T-helper 1 cell treated with Interleukin-12 subunit alpha and Interleukin-12 subunit beta and Interleukin-4 antibody, amounts not matched to agents 30 μg/mL and 1 μg/mL, for 36 hours (primary cell): ENCODE results near the gene BET1.
A peak's percentile ranks its signal among the peaks of the same experiment; 100 is the strongest.

Source experiments
- H3K27ac Mint-ChIP-seq: one replicate; pipeline ENCODE4 v1.8.0; 2021; ENCODE audit warnings: mild to moderate bottlenecking, mixed read lengths
- H3K27me3 Mint-ChIP-seq: one replicate; pipeline ENCODE4 v1.8.0; 2021; ENCODE audit warnings: low read depth, mixed read lengths
- H3K36me3 Mint-ChIP-seq: one replicate; pipeline ENCODE4 v1.8.0; 2021; ENCODE audit warnings: low read depth, mixed read lengths
- H3K4me1 Mint-ChIP-seq: one replicate; pipeline ENCODE4 v1.8.0; 2021; ENCODE audit warnings: low read depth, mixed read lengths
- H3K4me3 Mint-ChIP-seq: one replicate; pipeline ENCODE4 v1.8.0; 2021; ENCODE audit warnings: mild to moderate bottlenecking, moderate library complexity, mixed read lengths
- H3K9me3 Mint-ChIP-seq: one replicate; pipeline ENCODE4 v1.8.0; 2021; ENCODE audit warnings: mixed read lengths

Gene BET1, protein sequence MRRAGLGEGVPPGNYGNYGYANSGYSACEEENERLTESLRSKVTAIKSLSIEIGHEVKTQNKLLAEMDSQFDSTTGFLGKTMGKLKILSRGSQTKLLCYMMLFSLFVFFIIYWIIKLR

GRCh38 chr7:94004024-94004951 lies at the start of gene BET1:
BET1 (minus strand) TSS chr7:94004355; CDS start chr7:94004216, 139 bp downstream.
- H3K4me1 Mint-ChIP-seq: peaks cover 29% of the 10 kb centered on the region
- H3K27ac Mint-ChIP-seq: peak within 1 kb of the TSS; percentile 98
- H3K27me3 Mint-ChIP-seq: peaks cover 21% of the 10 kb centered on the region
- peak within 1 kb of the TSS; percentile 98 for H3K4me3 Mint-ChIP-seq
- no peaks in the 10 kb centered on the region for H3K9me3 Mint-ChIP-seq
- peaks cover 2% of the 10 kb centered on the region for H3K36me3 Mint-ChIP-seq

DNA sequence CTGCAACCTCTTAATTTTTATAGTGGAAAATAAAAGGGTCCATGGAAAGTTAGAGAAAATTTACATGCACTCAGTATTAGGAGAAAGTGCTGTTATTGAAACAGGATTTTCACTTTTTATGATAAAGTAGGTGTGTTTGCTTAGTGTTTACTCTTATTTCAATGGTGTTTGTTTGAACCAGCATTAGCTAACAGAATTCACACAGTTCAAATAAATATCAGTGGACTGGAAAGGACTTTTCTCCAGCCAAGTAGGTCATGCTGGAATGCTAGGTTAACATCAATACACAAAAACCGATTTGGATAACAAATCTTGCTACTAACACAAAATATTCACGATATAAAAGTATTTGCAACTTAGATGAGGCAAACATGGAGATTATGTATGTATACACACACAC lies 49.4 kb upstream of the BET1 start:
- peaks cover 9% of the 10 kb centered on the region for H3K27me3 Mint-ChIP-seq
- H3K9me3 Mint-ChIP-seq: no peaks in the 10 kb centered on the region
- H3K4me3 Mint-ChIP-seq: no peak overlapping the region
- no peaks in the 10 kb centered on the region for H3K4me1 Mint-ChIP-seq
- no peak overlapping the region for H3K27ac Mint-ChIP-seq
- no peaks in the 10 kb centered on the region for H3K36me3 Mint-ChIP-seq

DNA sequence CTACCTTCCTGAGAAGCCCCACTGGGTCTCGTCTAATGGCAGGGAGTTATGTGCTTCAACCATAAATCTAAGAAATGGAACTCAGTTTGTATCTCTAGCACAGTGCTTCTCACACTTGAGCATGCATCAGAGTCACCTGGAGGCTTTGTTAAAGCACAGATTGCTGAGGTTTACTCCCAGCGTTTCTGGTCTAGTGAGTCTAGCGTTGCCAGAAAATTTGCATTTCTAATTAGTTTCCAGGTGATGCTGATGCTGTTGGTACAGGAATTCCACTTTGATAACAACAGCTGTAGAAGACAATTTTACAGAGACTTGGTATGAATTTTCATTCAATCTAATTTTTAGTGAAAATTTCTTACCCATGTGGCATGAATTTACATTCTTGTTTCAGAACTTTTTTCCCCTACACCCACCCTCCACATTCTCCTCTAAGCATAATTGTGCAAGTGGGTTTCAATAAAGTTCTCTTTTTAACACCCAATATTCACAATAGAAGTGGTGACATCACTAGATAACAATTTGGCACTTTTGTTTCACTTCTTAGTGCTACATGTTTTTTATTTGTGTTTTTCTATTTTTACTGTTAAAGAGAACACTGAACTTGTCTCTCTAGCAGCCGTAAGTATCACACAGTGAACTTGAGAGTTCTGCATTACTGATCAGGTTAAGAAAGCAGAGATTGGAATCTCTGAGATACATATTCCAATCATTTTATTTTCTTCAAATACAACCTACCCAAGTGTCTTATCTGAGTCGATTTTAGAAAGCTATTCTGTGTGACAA lies 48.4 kb upstream of the BET1 start:
- Mint-ChIP-seq H3K4me3 (no peak overlapping the region), H3K27ac (no peak overlapping the region), H3K4me1 (no peaks in the 10 kb centered on the region), H3K9me3 (no peaks in the 10 kb centered on the region), H3K27me3 (peaks cover 16% of the 10 kb centered on the region), H3K36me3 (no peaks in the 10 kb centered on the region)

DNA sequence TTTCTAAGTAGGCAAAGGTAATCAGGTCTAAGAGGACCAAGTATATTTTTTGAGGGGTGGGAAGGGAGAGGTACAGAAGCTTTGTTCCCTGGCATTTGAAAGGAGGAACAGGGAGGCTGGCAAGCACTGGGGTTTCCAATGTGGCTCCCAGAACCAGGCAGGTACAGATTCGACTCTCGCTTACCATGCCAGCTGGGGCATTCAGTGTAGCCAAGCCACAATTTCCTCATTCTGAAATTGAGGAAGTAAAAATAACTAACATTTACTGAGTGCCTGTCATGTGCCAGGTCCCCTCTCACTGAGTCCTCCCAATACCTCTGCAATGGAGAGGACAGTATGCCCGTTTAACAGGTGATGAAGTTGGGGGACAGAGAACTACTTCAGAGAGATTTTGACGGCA lies 45.9 kb upstream of the BET1 start:
- H3K36me3 Mint-ChIP-seq: no peaks in the 10 kb centered on the region
- H3K27me3 Mint-ChIP-seq: peaks cover 19% of the 10 kb centered on the region
- H3K4me3 Mint-ChIP-seq: no peak overlapping the region
- H3K4me1 Mint-ChIP-seq: no peaks in the 10 kb centered on the region
- H3K27ac Mint-ChIP-seq: no peak overlapping the region
- no peaks in the 10 kb centered on the region for H3K9me3 Mint-ChIP-seq

GRCh38 chr7:94049615-94050014 lies 45.5 kb upstream of the BET1 start:
- no peaks in the 10 kb centered on the region for H3K9me3 Mint-ChIP-seq
- H3K27me3 Mint-ChIP-seq: peaks cover 19% of the 10 kb centered on the region
- no peak overlapping the region for H3K27ac Mint-ChIP-seq

GRCh38 chr7:94048755-94049154 lies 44.6 kb upstream of the BET1 start:
- Mint-ChIP-seq H3K4me1 (no peaks in the 10 kb centered on the region), H3K36me3 (no peaks in the 10 kb centered on the region), H3K27ac (no peak overlapping the region), H3K27me3 (peaks cover 15% of the 10 kb centered on the region), H3K9me3 (no peaks in the 10 kb centered on the region), H3K4me3 (no peak overlapping the region)

More at GRCh38 chr7:94049615-94050014, 45.5 kb upstream of the BET1 start:
- no peak overlapping the region for H3K4me3 Mint-ChIP-seq
- H3K36me3 Mint-ChIP-seq: no peaks in the 10 kb centered on the region
- H3K4me1 Mint-ChIP-seq: no peaks in the 10 kb centered on the region

DNA sequence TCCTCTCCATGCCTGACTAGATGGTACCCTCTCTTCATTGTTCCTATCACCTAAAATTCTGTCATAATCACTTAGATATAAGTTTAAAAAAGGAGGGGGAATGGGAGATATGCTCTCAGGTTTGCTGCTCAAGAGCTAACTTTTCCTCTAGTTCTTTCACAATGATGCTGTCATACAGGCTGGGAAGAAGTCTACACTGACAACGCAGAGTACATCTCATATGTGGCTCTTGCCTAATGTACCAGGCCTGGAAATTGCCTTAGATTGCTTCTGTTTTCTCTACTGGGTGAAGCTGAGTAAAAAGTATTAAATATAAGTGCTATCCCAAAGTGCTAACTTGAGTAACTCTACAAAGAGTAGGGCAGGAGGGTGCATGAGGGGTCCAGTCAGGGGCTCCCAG lies 43.8 kb upstream of the BET1 start:
- H3K4me1 Mint-ChIP-seq: no peaks in the 10 kb centered on the region
- H3K36me3 Mint-ChIP-seq: no peaks in the 10 kb centered on the region
- no peak overlapping the region for H3K27ac Mint-ChIP-seq
- peaks cover 15% of the 10 kb centered on the region for H3K27me3 Mint-ChIP-seq
- H3K4me3 Mint-ChIP-seq: no peak overlapping the region
- H3K9me3 Mint-ChIP-seq: no peaks in the 10 kb centered on the region

DNA sequence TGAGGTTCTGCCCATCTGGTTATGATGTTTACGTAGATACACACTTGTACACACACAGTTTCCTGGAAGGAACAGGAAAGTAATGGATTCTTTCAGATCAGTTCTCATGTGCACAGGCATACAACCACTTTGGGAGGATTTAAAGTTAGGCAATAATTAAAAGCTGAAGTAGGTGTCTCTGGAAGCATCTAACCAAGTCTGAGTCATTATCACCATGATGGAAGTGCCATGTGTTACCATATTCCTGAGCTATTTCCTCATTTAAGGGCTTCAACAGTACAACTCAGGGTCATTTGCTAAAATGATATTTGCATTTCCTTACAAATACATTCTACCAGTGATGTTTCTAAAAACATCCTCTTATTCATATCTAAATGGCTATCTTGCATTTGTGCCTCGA lies 41.4 kb upstream of the BET1 start:
- H3K27me3 Mint-ChIP-seq: peaks cover 17% of the 10 kb centered on the region
- no peaks in the 10 kb centered on the region for H3K9me3 Mint-ChIP-seq
- no peak overlapping the region for H3K4me3 Mint-ChIP-seq
- H3K4me1 Mint-ChIP-seq: no peaks in the 10 kb centered on the region
- no peaks in the 10 kb centered on the region for H3K36me3 Mint-ChIP-seq
- no peak overlapping the region for H3K27ac Mint-ChIP-seq

- Mint-ChIP-seq H3K4me3 (no peak overlapping the region), H3K4me1 (no peaks in the 10 kb centered on the region), H3K27ac (no peak overlapping the region), H3K9me3 (no peaks in the 10 kb centered on the region), H3K36me3 (no peaks in the 10 kb centered on the region), H3K27me3 (peaks cover 21% of the 10 kb centered on the region)
These were observed 40.7 kb upstream of the BET1 start for GRCh38 chr7:94044806-94045205.

DNA sequence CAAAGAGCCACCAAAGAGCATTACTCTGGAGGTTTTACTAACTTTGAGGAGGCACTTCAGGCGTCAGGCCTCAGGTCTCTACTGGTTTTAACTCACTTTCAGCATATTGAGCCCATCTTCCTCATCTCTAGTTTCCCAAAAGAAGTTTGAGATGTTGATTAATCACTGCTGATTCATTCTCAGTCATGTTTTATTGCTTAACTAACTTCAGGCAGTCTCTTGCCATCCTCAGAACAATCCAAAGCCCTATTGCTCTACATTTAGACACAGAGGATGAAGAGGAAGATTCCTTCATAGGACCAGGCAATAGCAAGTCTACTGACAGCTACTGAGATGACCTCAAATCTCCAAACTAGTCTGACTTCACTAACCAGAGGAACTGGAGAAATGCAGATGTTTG lies 39.1 kb upstream of the BET1 start:
- H3K36me3 Mint-ChIP-seq: no peaks in the 10 kb centered on the region
- H3K4me3 Mint-ChIP-seq: no peak overlapping the region
- no peak overlapping the region for H3K27ac Mint-ChIP-seq
- H3K9me3 Mint-ChIP-seq: no peaks in the 10 kb centered on the region
- peaks cover 23% of the 10 kb centered on the region for H3K27me3 Mint-ChIP-seq
- no peaks in the 10 kb centered on the region for H3K4me1 Mint-ChIP-seq

DNA sequence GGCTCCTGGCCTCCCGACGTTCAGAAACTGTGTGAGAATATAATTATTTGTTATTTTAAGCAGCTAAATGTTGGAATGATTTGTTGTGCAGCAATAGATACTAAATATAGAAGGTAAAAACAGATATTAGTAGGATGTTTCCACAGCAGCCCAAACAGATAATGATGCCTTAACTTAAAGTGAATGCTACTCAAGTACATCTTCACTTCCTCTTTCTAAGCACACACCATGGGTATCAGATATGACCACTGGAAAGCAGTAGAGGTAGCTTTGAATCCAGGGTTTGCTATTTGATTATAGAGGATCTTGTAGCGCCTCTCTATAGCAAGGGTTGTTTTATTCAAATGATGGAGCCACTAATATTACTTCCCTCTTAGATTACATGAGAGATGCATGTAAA lies 38.2 kb upstream of the BET1 start:
- Mint-ChIP-seq H3K4me1 (no peaks in the 10 kb centered on the region), H3K4me3 (no peak overlapping the region), H3K36me3 (no peaks in the 10 kb centered on the region), H3K27ac (no peak overlapping the region), H3K9me3 (no peaks in the 10 kb centered on the region), H3K27me3 (peaks cover 18% of the 10 kb centered on the region)

DNA sequence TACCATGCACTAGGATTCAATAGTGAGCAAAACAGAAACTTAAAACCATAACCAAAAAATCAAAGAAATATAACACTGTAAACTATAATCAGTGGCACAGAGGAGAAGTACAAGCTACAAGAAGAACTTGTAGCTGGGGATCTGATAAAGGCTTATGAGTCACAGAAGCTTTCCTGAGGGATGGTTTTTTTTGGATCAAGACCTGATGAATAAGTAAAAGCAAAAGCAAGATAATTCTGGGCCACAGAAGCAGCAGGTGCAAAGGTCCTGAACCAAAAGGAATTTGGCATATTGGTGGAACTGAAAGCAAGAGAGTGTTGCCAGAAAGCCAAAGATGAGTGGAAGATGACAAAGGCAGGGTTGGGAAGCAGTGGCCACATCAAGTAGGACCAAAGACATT lies 37.4 kb upstream of the BET1 start:
- Mint-ChIP-seq H3K36me3 (no peaks in the 10 kb centered on the region), H3K9me3 (no peaks in the 10 kb centered on the region), H3K27ac (no peak overlapping the region)

GRCh38 chr7:94040254-94040653 lies 36.1 kb upstream of the BET1 start:
- H3K36me3 Mint-ChIP-seq: no peaks in the 10 kb centered on the region

More for the DNA sequence above, 37.4 kb upstream of the BET1 start:
- H3K27me3 Mint-ChIP-seq: peaks cover 18% of the 10 kb centered on the region
- no peaks in the 10 kb centered on the region for H3K4me1 Mint-ChIP-seq
- H3K4me3 Mint-ChIP-seq: no peak overlapping the region

GRCh38 chr7:94039368-94040035 lies 35.3 kb upstream of the BET1 start:
- Mint-ChIP-seq H3K4me3 (no peak overlapping the region), H3K9me3 (no peaks in the 10 kb centered on the region), H3K27me3 (peaks cover 17% of the 10 kb centered on the region), H3K27ac (no peak overlapping the region), H3K4me1 (no peaks in the 10 kb centered on the region), H3K36me3 (no peaks in the 10 kb centered on the region)

More at GRCh38 chr7:94040254-94040653, 36.1 kb upstream of the BET1 start:
- Mint-ChIP-seq H3K9me3 (no peaks in the 10 kb centered on the region), H3K27ac (no peak overlapping the region), H3K4me1 (no peaks in the 10 kb centered on the region), H3K27me3 (peaks cover 17% of the 10 kb centered on the region), H3K4me3 (no peak overlapping the region)
